ENCODE data around the gene OR4X1.

The OR4X1 gene

DNA sequence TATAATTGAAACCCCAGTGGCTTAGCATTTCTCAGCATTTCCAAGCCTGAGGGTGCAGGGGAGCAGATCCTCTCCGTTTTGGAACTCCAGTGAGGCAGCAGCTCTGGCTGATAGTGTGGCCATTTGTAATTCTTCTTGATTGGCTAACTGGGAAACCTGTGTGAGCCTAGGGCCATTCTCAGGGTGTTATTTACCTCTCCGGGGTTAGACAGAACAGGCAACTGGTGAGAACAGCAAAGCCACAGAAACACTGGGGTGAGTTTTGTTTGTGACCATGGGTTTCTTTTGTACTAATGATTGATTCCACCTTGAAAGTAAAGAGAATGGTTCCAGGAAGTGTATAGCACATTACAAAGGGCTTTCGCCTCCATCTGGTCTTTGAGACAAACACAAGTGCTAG is 21.2 kb upstream of the OR4X1 start:
- Histone ChIP-seq H3K9ac (no peak overlapping the region), H3K4me3 (IDR thresholded peaks at IDR 0.05; ENCODE audit: insufficient read depth, low read depth, low read length) (no peak overlapping the region), H3K4me1 (ENCODE audit: low read depth, poor library complexity, severe bottlenecking) (no peaks in the 10 kb centered on the region), H3K79me2 (ENCODE audit: insufficient read depth, low read depth) (no peaks in the 10 kb centered on the region), H2AFZ (ENCODE audit: low read depth) (no peak overlapping the region), H3K4me2 (no peak overlapping the region), H3K27ac (no peak overlapping the region), H3K27me3 (ENCODE audit: insufficient read depth, low read depth) (no peaks in the 10 kb centered on the region), H4K20me1 (ENCODE audit: insufficient read depth) (no peaks in the 10 kb centered on the region), H3K36me3 (ENCODE audit: insufficient read depth) (no peaks in the 10 kb centered on the region)
- TF ChIP-seq CTCF (conservative IDR thresholded peaks at IDR 0.05; ENCODE audit: low read depth, low read length) = no peak

- no peaks in the 10 kb centered on the region for H3K4me1 ChIP-seq (ENCODE audit: low read depth, poor library complexity, severe bottlenecking)
- no peak within 1 kb of the TSS for H3K27ac ChIP-seq
- no peak within 1 kb of the TSS for H2AFZ ChIP-seq (ENCODE audit: low read depth)
- H3K9ac ChIP-seq = no peak within 1 kb of the TSS
- no peaks in the 10 kb centered on the region for H3K27me3 ChIP-seq (ENCODE audit: insufficient read depth, low read depth)
- no peaks in the 10 kb centered on the region for H3K79me2 ChIP-seq (ENCODE audit: insufficient read depth, low read depth)
- H4K20me1 ChIP-seq (ENCODE audit: insufficient read depth) = no peaks in the 10 kb centered on the region
- H3K36me3 ChIP-seq (ENCODE audit: insufficient read depth) = no peaks in the 10 kb centered on the region
- no peak for TF ChIP-seq CTCF (conservative IDR thresholded peaks at IDR 0.05; ENCODE audit: low read depth, low read length)
- no peak within 1 kb of the TSS for H3K4me3 ChIP-seq (IDR thresholded peaks at IDR 0.05; ENCODE audit: insufficient read depth, low read depth, low read length)
- no peak within 1 kb of the TSS for H3K4me2 ChIP-seq
Observed at GRCh38 chr11:48244804-48245203, 18.9 kb upstream of the OR4X1 start, which contains the start of gene OR4X2. OR4X2 (plus strand) TSS chr11:48245104; CDS start chr11:48245104, 0 bp downstream.

DNA sequence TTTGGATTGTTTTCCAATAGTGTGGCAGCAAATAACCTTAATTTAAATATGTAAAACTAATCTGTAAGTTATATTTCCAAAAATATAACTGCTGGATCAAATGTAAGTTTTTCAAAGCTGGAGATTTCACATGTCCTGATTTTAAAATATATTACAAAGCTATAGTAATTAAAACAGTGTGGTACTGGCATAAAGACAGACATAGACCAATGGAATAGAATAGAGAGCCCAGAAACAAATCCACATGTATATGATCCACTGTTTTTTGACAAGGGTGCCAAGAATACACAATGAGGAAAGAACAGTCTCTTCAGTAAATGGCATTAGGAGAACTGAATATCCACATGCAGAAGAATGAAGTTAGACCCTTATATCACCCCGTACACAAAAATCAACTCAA is 14.8 kb upstream of the OR4X1 start:
- Histone ChIP-seq H3K27ac (no peak overlapping the region), H4K20me1 (ENCODE audit: insufficient read depth) (no peaks in the 10 kb centered on the region), H3K27me3 (ENCODE audit: insufficient read depth, low read depth) (no peaks in the 10 kb centered on the region), H3K4me1 (ENCODE audit: low read depth, poor library complexity, severe bottlenecking) (no peaks in the 10 kb centered on the region), H3K79me2 (ENCODE audit: insufficient read depth, low read depth) (no peaks in the 10 kb centered on the region), H3K4me3 (IDR thresholded peaks at IDR 0.05; ENCODE audit: insufficient read depth, low read depth, low read length) (no peak overlapping the region), H3K4me2 (no peak overlapping the region), H3K9ac (no peak overlapping the region), H2AFZ (ENCODE audit: low read depth) (no peak overlapping the region), H3K36me3 (ENCODE audit: insufficient read depth) (no peaks in the 10 kb centered on the region)
- no peak for TF ChIP-seq CTCF (conservative IDR thresholded peaks at IDR 0.05; ENCODE audit: low read depth, low read length)

GRCh38 chr11:48261600-48261999 is 2.1 kb upstream of the OR4X1 start:
- Histone ChIP-seq H3K4me2 (no peak overlapping the region), H3K9ac (no peak overlapping the region), H3K36me3 (ENCODE audit: insufficient read depth) (no peaks in the 10 kb centered on the region), H2AFZ (ENCODE audit: low read depth) (no peak overlapping the region), H3K4me1 (ENCODE audit: low read depth, poor library complexity, severe bottlenecking) (no peaks in the 10 kb centered on the region), H4K20me1 (ENCODE audit: insufficient read depth) (no peaks in the 10 kb centered on the region), H3K27me3 (ENCODE audit: insufficient read depth, low read depth) (no peaks in the 10 kb centered on the region), H3K27ac (no peak overlapping the region), H3K79me2 (ENCODE audit: insufficient read depth, low read depth) (no peaks in the 10 kb centered on the region), H3K4me3 (IDR thresholded peaks at IDR 0.05; ENCODE audit: insufficient read depth, low read depth, low read length) (no peak overlapping the region)
- TF ChIP-seq CTCF (conservative IDR thresholded peaks at IDR 0.05; ENCODE audit: low read depth, low read length) = no peak
